BE2C (cell line): Measurements from ENCODE around the gene MRRF.

Experiments used
- DNase-seq: peaks from one replicate; pipeline ENCODE4 v3.0.0-alpha.2; 2020
- H3K27me3 ChIP-seq: fragments of 250-450 bp; sonication (Bioruptor Pico); 2 replicates; pipeline ENCODE4 v1.5.1; 2020; ENCODE audit warnings: mild to moderate bottlenecking
- H3K36me3 ChIP-seq: fragments of 250-450 bp; sonication (Bioruptor Pico); 2 replicates; pipeline ENCODE4 v1.5.1; 2020; ENCODE audit warnings: mild to moderate bottlenecking
- H3K4me1 ChIP-seq: fragments of 250-450 bp; sonication (Bioruptor Pico); 2 replicates; pipeline ENCODE4 v1.5.1; 2020
- H3K4me3 ChIP-seq: 2 replicates; pipeline ENCODE4 v1.5.1; 2011; ENCODE audit warnings: low read depth, low read length
- H3K9me3 ChIP-seq: fragments of 250-450 bp; sonication (Bioruptor Pico); 2 replicates; pipeline ENCODE4 v1.5.1; 2020
- TF ChIP-seq, protein P1 (sequence below): IDR thresholded peaks from 2 replicates; pipeline ENCODE4 v1.5.1; 2012; ENCODE audit warnings: mild to moderate bottlenecking, low read depth, low read length

MRRF gene

DNA sequence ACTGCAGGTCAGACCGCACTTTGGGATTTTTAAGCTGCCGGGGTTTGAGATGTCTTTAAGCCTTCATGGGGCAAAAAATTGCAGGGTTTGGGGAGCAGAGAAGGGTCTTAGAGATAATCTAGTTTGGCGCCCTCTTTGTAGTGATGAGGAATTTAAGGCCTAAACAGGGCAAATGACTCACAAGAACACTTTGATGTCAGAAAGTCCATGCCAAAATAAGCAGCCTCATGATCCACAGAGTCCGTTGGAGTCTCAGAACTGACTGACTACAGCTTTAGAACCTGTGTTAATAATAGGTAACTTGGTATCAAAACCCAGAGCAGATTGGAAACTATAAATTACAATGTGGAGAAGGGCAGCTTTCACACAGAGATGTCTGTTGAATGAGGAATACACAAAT lies 70.2 kb downstream of the MRRF start:
- Histone ChIP-seq H3K4me3 (no peak overlapping the region), H3K27me3 (no peaks in the 10 kb centered on the region), H3K4me1 (peaks cover 21% of the 10 kb centered on the region), H3K36me3 (no peaks in the 10 kb centered on the region; the same call in 1 of the 2 replicates), H3K9me3 (no peaks in the 10 kb centered on the region)
- no peak for DNase-seq
- TF ChIP-seq, protein P1, sequence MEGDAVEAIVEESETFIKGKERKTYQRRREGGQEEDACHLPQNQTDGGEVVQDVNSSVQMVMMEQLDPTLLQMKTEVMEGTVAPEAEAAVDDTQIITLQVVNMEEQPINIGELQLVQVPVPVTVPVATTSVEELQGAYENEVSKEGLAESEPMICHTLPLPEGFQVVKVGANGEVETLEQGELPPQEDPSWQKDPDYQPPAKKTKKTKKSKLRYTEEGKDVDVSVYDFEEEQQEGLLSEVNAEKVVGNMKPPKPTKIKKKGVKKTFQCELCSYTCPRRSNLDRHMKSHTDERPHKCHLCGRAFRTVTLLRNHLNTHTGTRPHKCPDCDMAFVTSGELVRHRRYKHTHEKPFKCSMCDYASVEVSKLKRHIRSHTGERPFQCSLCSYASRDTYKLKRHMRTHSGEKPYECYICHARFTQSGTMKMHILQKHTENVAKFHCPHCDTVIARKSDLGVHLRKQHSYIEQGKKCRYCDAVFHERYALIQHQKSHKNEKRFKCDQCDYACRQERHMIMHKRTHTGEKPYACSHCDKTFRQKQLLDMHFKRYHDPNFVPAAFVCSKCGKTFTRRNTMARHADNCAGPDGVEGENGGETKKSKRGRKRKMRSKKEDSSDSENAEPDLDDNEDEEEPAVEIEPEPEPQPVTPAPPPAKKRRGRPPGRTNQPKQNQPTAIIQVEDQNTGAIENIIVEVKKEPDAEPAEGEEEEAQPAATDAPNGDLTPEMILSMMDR, result no peak

DNA sequence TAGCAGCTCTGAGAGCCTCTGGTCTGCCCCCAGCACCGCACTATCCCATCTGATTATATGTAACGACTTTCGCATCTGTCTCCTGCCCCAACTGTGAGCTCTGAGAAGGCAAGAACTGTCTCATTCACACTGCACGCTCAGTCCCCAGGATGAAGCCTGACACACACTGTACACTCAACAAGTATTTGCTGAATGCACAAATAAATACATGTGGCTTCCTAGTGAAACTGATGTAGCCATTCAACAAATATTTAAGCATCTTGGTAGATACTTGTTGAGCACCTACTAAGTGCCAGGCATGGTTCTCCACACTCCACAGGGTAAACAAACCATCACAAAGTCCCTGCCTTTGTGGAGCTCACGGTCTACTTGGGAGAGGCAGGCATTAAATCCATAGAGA lies 71.5 kb downstream of the MRRF start:
- H3K4me3 ChIP-seq, result no peak overlapping the region
- peaks cover 21% of the 10 kb centered on the region for H3K4me1 ChIP-seq
- DNase-seq, result no peak
- no peaks in the 10 kb centered on the region for H3K27me3 ChIP-seq
- H3K9me3 ChIP-seq, result no peaks in the 10 kb centered on the region
- no peaks in the 10 kb centered on the region for H3K36me3 ChIP-seq
- TF ChIP-seq, protein P1, result no peak

DNA sequence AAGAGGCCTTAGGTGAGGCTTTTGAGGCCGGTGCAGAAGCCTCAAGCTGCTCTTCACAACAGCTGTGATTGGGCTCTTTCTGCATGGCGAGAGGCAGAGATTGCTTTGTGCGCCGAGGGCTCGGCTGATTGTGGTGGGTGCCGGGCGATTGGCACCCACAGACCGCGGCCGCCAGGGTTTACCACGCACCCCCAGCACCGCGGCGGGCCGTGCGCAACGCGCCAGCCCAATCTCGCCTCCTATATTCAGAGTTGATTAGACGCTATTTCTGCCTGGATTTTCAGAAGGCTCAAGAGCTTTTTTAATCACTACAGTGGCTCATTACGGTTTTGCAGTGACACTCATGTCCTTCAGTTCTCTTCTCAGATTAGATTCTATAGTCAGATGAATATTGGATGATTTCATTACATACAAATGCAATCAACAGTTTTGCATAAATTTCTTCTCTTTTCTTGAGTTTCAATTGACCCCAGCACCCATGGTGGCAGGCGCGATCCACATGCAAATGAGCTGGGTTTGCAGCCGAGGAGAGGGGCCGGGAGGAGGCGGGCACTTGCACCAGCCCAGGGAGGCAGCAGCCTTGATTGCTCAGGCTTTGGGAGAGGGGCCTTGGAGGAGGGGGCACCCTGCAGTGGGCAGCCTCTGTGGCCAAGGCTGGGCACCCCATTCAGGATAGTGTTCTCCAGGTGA lies 72.3 kb downstream of the MRRF start:
- no peak overlapping the region for H3K4me3 ChIP-seq
- H3K36me3 ChIP-seq, result no peaks in the 10 kb centered on the region
- no peak for DNase-seq
- TF ChIP-seq, protein P1, result no peak
- H3K27me3 ChIP-seq, result no peaks in the 10 kb centered on the region
- no peaks in the 10 kb centered on the region for H3K9me3 ChIP-seq
- peaks cover 14% of the 10 kb centered on the region for H3K4me1 ChIP-seq

DNA sequence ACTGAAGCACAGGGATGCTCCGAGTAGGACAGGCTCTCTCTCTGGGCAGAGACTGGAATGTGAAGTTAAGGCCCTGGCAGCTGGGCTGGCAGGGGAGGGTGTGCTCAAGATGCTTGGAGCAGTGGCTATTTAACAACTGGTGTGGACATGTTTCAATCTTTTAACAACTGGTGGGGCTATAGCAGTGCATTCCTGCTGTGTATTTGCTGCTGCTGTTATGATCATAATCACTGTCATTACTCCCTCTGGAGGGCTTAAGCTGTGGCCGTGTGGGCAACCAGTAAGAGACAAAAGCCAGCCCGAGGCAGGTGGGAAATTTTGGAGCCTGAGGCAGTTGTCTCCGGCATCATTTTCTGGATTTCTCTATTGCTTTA lies 72.9 kb downstream of the MRRF start:
- H3K36me3 ChIP-seq, result no peaks in the 10 kb centered on the region
- no peak overlapping the region for H3K4me3 ChIP-seq
- DNase-seq, result no peak
- H3K9me3 ChIP-seq, result no peaks in the 10 kb centered on the region
- peaks cover 13% of the 10 kb centered on the region for H3K4me1 ChIP-seq
- TF ChIP-seq, protein P1, result no peak
- H3K27me3 ChIP-seq, result no peaks in the 10 kb centered on the region

DNA sequence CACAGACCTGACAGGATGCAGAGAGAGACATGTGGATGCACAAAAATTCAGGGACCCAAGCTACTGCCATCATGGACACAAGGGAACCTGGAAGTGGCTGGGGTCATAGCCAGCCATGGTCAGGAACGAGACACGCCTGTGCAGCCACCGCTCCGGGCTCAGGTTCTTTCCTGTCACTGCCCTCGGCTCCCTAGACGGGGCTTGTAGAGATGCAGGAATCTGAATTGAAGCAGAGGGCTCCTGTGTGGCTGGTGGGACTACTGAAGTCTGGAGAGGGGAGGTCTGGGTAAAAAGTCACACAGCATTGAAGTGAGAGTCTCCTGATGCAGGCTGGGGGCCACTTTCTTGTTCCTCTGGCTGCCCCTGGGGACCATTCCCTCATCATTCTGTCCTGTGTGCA lies 73.9 kb downstream of the MRRF start:
- TF ChIP-seq, protein P1, result no peak
- peaks cover 13% of the 10 kb centered on the region for H3K4me1 ChIP-seq
- H3K4me3 ChIP-seq, result no peak overlapping the region
- no peaks in the 10 kb centered on the region for H3K9me3 ChIP-seq
- no peak for DNase-seq
- no peaks in the 10 kb centered on the region for H3K27me3 ChIP-seq
- no peaks in the 10 kb centered on the region for H3K36me3 ChIP-seq

DNA sequence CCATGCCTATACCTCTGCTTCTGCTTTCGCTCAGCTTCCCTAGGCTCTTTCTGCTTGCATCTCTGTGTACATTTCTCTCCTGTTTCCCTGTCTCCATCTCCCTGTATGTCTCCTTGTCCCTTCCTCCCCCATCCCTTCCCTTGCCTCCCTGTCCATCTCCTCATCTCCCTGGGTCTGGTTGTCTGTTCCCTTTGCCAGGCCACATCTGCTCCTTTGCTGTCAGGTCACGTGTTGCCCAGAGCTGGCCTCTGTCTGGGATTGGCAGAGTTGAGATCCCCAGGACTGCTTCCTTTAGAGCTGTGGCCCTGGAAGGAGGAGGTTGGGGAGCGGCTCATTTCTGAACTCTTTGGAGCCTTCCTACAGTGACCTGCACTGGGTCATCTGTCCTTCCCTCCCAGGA lies 74.3 kb downstream of the MRRF start:
- Histone ChIP-seq H3K9me3 (no peaks in the 10 kb centered on the region), H3K4me3 (no peak overlapping the region), H3K27me3 (no peaks in the 10 kb centered on the region), H3K4me1 (peaks cover 13% of the 10 kb centered on the region), H3K36me3 (no peaks in the 10 kb centered on the region)
- TF ChIP-seq, protein P1, result no peak
- DNase-seq, result peak; percentile 70
